HG03066 (cell line): ENCODE data around the gene TBC1D5.
"Not testable (repeated sequence)": the region's sequence is repeated elsewhere in the genome, so short reads cannot be mapped to it uniquely, and the experiment has no call there.

Experiments used
- ATAC-seq: cut with Tn5 transposase; IDR thresholded peaks from one replicate; pipeline ENCODE4 v1.9.1; 2021; ENCODE audit warnings: low read depth; ENCODE audit not compliant: unreplicated experiment

TBC1D5 gene

DNA sequence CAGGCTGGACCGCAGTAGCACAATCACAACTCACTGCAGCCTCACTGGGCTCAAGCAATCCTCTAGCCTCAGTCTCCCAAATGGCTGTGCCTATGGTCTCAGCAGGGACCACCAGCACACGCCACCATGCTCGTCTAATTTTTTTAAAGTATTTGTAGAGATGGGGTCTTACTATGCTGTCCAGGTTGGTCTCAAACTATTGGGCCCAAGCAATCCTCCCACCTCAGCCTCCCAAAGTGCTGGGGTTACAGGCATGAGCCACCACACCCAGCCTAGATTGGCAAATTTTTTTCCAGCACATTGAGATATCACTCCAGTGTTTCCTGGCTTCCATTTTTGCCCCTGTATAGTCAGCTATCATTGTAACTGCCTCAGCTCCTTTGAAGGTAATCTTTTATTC, 18.3 kb downstream of the TBC1D5 start:
- ATAC-seq: no peak

DNA sequence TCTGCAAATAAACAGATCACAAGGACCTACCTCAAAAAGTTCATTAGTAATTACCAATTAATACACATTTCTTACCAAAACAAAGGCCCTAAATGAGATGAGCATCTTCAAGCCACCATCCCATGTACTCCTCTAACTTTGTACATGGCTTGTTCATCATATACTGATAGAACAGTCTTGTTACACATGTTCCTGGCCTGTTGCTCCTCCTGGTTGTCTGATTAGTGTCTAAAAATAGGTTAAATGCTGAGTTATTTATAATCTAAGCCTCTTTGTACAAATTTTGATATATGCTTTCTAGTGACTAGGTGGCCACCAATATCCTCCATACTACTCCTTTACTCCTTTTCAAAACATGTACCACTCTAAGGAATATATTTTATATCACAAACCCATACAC, 25.0 kb downstream of the TBC1D5 start:
- no peak for ATAC-seq

DNA sequence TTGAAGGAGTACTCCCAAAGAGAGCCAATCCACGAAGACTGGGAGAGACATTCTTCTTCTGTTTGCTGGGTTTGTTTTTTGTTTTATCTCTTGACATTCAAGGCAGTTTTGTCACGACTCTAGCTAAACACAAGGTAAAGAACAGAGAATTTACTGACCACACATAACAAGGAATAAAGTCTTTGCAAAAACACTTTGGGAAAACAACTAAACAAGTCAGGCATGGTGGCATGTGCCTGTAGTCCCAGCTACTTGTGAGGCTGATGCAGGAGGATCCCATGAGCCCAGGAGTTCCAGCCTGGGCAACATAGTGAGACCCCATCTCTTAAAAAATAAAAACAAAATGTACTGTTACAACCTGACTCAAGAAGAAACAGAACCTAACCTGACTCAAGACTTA, 28.0 kb downstream of the TBC1D5 start:
- no peak for ATAC-seq

DNA sequence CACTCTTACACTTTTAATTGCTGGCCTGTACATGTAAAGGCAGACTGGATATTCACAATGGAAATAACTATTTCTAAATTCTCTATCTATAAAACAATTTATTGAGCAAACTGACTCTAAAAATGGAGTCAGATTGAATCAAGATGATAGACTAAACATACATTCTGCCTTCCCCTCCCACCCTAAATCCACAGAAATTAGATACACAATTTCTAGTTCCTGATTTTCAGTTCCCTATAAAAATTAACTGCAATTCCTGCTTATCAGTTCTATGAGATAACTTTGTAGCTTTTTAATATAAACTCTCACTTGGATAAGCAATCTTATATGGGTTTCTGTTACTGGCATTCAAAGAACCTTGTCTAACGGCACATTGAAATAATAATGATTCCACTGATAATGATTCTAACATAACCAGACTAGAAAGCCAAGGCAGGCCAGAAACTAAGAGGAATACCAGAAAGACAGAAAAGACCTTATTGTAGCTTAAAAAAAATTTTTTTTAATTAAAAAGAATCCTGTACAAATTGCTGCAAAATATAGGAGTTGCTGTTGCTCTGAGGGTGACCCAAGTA, 33.1 kb downstream of the TBC1D5 start:
- ATAC-seq: no peak

DNA sequence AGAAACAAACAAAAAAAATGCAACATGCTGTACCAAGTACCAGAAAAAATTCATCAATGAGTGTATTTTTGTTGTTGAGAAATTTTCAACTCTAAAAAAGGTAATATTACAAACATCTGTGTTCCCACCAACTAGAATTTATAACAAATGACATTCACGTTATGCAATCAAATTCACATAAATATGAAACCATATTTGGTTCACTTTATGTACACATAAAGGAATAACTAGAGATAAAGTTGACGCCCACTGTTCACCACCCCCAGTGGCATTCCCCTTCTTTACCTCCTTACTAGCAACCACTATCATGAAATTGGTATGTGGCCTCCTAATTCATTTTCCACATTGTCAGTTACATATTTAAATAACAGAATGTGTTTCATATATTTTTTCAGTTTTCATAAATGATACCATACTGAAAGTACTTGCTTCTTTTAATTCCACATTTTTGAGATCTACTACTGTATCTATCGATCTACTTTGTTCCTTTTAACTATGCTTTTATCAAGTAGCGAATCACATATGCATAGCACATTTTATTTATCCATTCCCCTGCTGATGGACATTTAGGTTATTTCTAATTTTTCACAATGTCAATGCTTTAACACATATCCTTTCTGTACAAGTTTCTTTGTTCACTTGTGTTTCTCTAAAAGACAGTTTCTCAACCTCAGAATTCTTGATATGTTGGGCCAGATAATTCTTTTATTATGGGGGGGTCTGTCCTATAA, 34.5 kb downstream of the TBC1D5 start:
- ATAC-seq: no peak

DNA sequence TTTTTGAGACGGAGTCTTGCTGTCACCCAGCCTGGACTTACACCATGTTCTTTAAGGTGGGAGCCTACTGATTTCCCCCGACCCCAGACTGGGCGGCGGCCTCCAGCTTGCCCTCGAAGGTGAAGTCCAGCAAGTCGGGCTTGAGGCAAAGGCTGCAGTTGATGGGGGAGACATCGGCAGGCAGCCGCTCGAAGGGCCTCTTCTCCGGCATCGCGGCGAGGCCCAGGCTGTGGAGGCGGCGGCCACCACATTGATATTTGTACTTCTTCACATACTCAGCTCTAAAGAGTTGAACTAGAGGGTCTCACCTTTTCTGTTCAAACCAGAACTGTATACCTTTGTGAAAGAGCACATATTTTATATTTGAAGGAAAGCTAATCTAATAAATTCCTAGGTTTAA, 36.4 kb downstream of the TBC1D5 start:
- not testable (repeated sequence) for ATAC-seq

DNA sequence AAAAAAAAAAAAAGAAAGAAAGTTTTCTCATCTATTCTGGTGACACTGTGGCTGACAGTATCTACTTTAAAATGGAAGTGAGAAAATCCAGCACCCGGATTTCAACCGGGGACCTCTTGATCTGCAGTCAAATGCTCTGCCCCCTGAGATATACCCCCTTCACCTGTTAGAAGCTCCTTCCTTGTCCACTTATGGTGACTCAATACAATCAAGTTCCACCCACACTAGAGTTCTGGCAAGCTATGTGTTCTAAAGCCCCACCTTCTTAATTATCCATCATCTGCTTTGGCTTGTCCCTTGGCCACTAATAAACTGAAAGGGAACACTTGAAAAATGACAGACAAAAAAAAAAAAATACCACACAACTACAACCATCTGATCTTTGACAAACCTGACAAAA, 42.6 kb downstream of the TBC1D5 start:
- ATAC-seq: not testable (repeated sequence)

DNA sequence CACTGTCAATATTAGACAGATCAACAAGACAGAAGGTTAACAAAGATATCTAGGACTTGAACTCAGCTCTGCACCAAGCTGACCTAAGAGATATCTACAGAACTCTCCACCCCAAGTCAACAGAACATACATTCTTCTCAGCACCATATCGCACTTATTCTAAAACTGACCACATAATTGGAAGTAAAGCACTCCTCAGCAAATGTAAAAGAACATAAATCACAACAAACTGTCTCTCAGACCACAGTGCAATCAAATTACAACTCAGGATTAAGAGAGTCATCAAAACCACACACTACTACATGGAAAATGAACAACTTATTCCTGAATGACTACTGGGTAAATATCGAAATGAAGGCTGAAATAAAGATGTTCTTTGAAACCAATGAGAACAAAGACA, 46.8 kb downstream of the TBC1D5 start:
- ATAC-seq: not testable (repeated sequence)

DNA sequence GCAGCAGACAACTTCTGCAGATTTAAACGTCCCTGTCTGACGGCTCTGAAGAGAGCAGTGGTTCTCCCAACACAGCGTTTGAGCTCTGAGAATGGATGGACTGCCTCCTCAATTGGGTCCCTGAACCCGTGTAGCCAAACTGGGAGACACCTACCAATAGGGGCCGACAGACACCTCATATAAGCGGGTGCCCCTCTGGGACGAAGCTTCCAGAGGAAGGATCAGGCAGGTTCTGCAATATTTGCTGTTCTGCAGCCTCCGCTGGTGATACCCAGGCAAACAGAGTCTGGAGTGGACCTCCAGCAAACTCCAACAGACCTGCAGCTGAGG, 48.8 kb downstream of the TBC1D5 start:
- not testable (repeated sequence) for ATAC-seq

DNA sequence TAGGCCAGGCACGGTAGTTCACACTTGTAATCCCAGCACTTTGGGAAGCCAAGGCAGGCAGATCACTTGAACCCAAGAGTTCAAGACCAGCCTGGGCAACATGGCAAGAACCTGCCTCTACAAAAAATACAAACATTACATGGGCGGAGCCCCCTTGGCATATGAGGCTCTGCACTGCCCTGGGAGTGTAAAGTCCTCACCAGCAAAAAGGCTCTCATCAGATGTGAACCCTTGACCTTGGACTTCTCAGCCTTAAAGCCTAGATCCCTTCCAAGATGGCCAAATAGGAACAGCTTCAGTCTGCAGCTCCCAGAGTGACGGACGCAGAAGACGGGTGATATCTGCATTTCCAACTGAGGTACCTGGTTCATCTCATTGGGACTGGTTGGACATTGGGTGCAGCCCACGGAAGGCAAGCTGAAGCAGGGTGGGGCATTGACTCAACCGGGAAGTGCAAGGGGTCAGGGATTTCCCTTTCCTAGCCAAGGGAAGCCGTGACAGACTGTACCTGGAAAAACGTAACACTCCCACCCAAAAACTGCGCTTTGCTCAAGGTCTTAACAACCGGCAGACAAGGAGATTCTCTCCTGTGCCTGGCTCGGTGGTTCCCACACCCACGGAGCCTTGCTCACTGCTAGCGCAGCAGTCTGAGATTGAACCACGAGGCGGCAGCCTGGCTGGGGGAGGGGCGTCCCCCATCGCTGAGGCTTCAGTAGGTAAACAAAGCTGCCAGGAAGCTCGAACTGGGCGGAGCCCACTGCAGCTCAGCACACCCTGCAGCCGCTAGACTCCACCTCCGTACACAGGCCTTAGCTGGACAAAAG, 49.4 kb downstream of the TBC1D5 start:
- not testable (repeated sequence) for ATAC-seq

DNA sequence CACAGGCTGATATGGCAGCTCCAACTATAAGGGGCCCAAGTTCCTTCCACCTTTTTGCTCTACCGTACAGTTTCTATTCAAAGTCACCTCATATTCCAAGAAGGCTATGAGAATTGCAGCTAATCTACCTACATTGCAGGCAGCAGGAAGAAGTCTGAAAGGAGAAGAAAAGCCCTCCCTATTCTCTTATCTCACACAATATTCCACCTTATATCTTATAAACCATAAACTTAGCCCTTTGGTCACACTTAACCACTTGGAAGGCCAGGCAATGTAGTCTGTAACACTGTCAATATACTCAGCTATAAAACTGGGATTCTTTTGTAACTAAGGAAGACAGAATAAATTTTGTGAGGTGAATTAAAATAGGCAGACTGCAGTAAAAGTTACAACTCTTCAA, 54.9 kb downstream of the TBC1D5 start:
- no peak for ATAC-seq

DNA sequence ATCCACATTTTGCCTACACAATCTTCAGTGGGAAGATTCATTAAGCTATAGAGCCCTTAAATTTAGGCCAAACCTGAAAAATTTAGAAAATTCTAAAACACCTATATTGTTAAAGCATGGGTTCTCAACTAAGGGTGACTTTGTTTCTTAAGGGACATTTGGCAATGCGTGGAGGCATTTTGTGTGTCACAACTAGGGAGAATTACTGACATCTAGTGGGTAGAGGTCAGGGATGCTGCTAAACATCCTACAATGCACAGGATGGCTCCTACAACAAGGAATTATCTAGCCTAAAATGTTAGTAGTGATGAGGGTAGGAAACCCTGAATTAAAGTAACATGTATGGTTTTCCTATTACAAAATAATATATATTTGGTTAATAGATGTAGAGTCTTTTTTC, 55.8 kb downstream of the TBC1D5 start:
- no peak for ATAC-seq

DNA sequence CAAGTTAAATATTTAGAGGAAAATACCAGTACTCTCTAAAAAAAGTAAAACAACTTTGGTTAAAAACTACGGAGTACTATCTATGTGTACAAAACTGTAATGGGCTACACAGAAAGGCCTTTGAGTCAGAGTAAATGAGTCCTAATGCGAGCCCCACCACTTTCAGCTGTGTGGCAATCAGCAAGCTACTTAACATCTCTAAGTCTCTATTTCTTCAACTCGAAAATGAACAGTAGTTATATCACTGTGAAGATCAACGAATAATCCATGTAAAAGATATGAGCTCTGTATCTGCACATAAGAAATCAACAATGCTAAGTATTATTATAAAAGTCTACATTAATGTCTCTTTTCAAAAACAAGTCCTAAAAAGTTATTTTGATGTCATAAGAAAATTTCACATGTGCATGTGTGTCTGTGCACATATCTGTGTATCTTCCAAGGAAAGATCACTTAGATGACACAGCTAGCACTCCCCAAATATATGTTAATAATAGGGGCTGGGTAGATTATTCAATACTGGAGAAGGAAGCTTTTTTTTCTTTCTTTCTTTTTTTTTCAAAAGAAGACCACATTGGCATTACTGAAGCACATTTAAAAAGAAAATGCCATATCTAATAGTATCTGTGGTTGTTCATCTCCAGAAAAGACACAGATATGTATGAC, 58.8 kb downstream of the TBC1D5 start:
- no peak for ATAC-seq

DNA sequence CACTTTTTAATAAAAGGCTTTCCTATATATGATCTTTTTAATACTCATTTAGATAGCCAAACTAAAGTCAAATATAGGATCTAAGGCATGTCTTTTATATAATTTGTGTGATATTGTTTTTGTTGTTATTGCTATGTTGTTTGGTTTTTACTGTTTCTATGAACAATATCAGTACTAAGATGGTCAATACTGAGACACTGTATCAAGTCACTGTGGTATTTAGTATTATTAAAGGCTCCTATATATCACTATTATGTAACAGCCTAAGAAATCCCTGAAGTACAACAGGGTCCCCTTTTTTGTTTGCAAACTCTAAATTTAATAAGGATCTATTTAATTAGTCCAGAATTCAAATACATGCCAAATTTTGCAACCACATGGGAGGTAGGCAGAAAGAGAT, 61.9 kb downstream of the TBC1D5 start:
- no peak for ATAC-seq

DNA sequence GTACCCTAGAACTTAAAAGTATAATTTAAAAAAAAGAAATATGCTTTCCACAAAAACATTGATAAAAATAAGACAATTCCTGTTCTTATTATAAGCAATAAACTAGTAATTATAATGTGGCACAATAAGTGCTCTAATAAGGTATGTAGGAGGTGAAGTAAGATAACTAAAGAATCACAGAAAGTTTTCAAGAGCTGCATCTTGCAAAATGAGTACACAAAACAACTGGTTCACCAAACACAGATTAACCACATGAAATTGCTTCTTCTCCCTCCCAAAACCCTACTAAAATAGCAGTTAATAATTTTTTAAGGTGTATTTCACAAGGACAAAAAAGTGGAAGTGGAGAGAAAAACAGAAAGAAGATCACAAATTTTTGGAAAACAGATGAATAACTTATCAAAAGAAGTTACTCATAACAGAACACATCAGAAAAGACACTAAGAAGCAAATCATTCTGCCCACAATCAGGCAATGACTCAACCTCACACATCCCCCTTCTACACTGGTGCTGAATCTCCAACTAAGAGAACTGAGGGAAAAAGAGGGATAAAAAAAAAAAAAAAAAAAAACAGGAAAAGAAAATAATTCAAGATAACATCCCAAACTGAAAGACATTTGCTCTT, 64.2 kb downstream of the TBC1D5 start:
- peak; percentile 68 for ATAC-seq

DNA sequence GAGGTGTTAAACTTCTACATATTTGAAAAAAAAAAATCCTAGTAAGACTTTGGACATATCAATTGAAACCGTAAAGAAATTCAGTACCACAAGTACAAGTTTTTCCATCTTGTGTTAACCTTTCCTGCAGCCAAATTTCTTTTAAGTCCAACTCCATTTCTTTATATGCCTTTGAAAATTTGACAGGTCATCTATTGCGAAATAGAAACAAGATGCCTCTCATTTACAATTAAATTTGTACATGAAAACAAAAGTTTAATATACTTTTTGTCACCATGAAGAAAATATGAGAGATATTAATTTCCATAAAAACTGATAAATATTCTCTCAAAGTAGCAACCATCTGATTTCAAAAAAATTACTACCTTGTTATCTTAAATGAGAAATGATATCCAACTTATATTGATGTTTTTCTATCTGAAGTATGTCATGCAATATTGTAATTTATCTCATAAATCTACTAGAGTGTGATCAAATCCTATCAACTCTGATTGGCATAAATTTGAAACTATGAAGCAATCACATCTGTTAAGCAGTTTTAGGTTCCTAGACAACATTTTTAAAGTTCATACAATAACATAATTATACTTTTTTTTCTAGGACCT, 68.2 kb downstream of the TBC1D5 start:
- ATAC-seq: no peak

DNA sequence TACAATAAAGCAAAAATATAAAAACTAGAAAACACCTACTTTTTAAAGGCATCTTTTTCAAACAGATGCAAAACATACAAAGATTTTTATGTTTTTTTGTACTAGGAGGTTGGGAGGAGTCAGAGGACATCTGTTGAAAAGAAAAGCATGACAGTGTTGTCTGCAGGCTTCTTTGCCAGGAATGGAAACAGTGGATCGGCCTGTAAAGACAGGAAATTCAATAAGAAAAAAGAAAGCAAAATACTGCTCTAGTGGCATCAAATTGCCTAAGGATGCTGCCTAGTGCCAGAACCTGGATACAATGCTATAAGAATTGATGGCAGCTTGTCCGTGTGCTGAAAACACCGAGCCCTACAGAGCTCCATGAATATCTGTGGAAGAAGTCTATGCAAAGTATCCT, 69.9 kb downstream of the TBC1D5 start:
- no peak for ATAC-seq

DNA sequence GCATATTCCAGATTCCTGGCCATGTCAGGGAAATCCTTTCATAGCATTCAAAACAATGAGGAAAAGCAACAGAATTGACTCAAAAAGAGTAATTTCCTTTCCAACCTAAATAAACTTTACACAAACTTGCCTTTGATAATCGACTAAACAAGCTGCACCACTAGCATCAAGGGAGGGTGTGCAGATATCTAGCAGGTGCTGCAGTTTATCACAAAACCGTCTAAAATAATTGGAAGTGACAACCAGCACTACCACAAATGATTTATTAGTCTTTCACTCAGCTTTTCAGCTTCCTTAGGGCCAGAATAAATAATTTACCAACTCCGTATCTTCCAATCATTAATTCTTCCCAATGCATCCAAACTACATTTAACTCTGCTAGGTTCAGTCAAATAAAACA, 71.7 kb downstream of the TBC1D5 start:
- no peak for ATAC-seq

DNA sequence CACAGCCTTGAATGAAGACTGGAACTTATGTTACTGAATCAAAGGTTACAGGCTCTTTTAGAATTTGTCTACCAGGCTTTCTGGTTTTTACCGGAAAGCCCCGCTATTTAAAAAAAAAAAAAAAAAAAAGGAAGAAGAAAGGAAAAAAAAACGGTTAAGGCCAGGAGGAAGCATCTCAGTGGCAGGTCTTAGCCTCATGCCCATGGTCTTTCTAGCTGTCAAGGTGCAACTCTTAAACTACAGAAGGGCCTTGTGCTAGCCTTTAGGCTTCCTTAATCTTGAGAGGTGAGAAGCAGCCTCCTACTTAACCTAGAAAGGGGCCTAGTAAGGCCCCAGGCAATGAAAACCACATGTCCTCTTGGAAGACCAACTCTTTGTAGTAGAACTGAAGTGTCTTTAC, 77.5 kb downstream of the TBC1D5 start:
- no peak for ATAC-seq

DNA sequence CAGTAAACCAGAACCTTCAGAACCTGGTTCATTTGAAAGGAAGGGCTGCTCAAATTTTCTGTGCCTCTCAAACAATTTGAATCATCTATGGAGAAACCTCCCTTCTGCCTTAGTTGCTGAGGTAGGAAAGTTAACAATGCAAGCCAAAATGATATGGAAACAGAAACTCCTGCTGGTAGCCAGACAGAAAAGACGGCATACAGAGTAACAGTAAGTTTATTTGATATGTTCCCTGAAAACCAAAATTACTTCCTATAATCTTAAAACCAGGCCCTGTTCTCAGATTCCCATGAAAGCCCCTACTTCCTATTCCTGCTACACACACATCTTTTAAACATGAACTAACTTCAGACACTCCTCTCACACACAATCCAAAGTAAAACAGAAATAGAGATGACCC, 86.2 kb downstream of the TBC1D5 start:
- no peak for ATAC-seq
